Measurements from ENCODE around the gene DNM1L. TPM values are rescaled to one million over a fixed set of nuclear protein-coding genes. Genes with fewer than 3 reads are reported as not detected.

Gene DNM1L
- total and polyA plus RNA-seq, 2 of the 4 experiments (the other 2 are of a cell fraction): 44.8 to 70.1 TPM

Small RNAs within 50 kb of the gene (microRNA-seq; reads per million reads assigned to microRNA genes)
- not detected for gene RF00019 (ENCODE audit: insufficient read depth, insufficient read length)

Small RNAs within 50 kb of the gene (small RNA-seq; reads per million reads assigned to genes)
- gene RF00019: 0 reads per million in 5 experiments

Other genes with a start within 250 kb of the DNM1L start
- gene YARS2, start 76.6 kb downstream of the DNM1L start, total RNA-seq (2012; rRNA removed): 21.9 and 26.9 TPM in 2 replicates
- 15.3 and 16.4 TPM in 2 replicates for gene YARS2, start 76.6 kb downstream of the DNM1L start, polyA plus RNA-seq (2012; rRNA removed)
- gene PKP2, start 217.5 kb downstream of the DNM1L start, total RNA-seq (2012; rRNA removed): 0.18 and 0.28 TPM in 2 replicates
- gene PKP2, start 217.5 kb downstream of the DNM1L start, polyA plus RNA-seq (2012; rRNA removed): 0.10 and 0.11 TPM in 2 replicates